Osteocyte (in vitro differentiated cells): ENCODE data around the gene TEAD2. TPM values are rescaled to one million over a fixed set of nuclear protein-coding genes. Genes with fewer than 3 reads are reported as not detected.
A peak's percentile ranks its signal among the peaks of the same experiment; 100 is the strongest.
"Not testable (repeated sequence)": the region's sequence is repeated elsewhere in the genome, so short reads cannot be mapped to it uniquely, and the experiment has no call there.

Experiments used
- DNase-seq: peaks from one replicate; pipeline ENCODE4 v3.0.0; 2021; ENCODE audit warnings: mixed read lengths; ENCODE audit not compliant: unreplicated experiment; ENCODE audit errors: extremely low spot score
- H3K27ac Mint-ChIP-seq: one replicate; pipeline ENCODE4 v1.8.0; 2021; ENCODE audit warnings: mild to moderate bottlenecking, mixed read lengths; ENCODE audit not compliant: unreplicated experiment
- H3K27me3 Mint-ChIP-seq: one replicate; pipeline ENCODE4 v1.8.0; 2021; ENCODE audit warnings: mixed read lengths; ENCODE audit not compliant: unreplicated experiment
- H3K36me3 Mint-ChIP-seq: one replicate; pipeline ENCODE4 v1.8.0; 2021; ENCODE audit warnings: mixed read lengths; ENCODE audit not compliant: unreplicated experiment
- H3K4me1 Mint-ChIP-seq: one replicate; pipeline ENCODE4 v1.8.0; 2021; ENCODE audit warnings: mixed read lengths; ENCODE audit not compliant: unreplicated experiment
- H3K4me3 Mint-ChIP-seq: one replicate; pipeline ENCODE4 v1.8.0; 2021; ENCODE audit warnings: mild to moderate bottlenecking, moderate library complexity, mixed read lengths; ENCODE audit not compliant: unreplicated experiment
- H3K9me3 Mint-ChIP-seq: one replicate; pipeline ENCODE4 v1.8.0; 2021; ENCODE audit warnings: mixed read lengths; ENCODE audit not compliant: unreplicated experiment
- total RNA-seq: library from RNA; stranded (reverse); gene quantifications from 2 replicates; pipeline ENCODE4 v1.2.1, GENCODE V29; 2021
- TF ChIP-seq, protein P1 (sequence below): fragments of 200-600 bp; sonication (generic); IDR thresholded peaks from 2 replicates; pipeline ENCODE4 v1.5.0; 2021; ENCODE audit warnings: antibody characterized with exemption, mild to moderate bottlenecking, moderate library complexity

Gene TEAD2
- total RNA-seq, 1 donor from 2014 or later: 98.0 TPM

DNA sequence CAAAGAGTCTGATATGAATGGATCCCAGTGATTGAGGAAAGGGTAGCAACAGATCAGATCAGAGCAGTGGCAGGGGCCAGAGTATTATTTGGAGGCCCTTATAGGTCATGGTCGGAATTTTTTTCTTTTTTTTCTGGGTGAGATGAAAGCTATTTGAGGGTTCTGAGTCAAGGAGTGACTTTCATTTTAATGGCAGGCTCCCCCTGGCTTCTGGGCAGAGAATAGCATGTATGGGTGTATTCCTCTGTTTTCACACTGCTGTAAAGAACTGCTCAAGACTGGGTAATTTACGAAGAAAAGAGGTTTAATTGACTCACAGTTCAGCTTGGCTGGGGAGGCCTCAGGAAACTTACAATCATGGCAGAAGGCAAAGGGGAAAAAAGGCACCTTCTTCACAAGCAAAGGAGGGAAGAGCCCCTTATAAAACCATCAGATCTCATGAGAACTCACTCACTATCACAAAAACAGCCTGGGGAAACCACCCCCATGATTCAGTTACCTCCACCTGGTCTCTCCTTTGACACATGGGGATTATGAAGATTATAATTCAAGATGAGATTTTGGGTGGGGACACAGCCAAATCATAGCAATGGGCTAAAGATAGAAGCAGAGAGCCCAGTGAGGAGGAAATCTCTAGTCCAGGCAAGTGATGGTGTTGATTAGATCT is 34.2 kb downstream of the TEAD2 start:
- Mint-ChIP-seq H3K4me3 (no peak overlapping the region), H3K9me3 (peaks cover 5% of the 10 kb centered on the region), H3K4me1 (no peaks in the 10 kb centered on the region), H3K36me3 (peaks cover 14% of the 10 kb centered on the region), H3K27ac (no peak overlapping the region), H3K27me3 (no peaks in the 10 kb centered on the region)
- peak; percentile 10 for DNase-seq
- TF ChIP-seq, protein P1, sequence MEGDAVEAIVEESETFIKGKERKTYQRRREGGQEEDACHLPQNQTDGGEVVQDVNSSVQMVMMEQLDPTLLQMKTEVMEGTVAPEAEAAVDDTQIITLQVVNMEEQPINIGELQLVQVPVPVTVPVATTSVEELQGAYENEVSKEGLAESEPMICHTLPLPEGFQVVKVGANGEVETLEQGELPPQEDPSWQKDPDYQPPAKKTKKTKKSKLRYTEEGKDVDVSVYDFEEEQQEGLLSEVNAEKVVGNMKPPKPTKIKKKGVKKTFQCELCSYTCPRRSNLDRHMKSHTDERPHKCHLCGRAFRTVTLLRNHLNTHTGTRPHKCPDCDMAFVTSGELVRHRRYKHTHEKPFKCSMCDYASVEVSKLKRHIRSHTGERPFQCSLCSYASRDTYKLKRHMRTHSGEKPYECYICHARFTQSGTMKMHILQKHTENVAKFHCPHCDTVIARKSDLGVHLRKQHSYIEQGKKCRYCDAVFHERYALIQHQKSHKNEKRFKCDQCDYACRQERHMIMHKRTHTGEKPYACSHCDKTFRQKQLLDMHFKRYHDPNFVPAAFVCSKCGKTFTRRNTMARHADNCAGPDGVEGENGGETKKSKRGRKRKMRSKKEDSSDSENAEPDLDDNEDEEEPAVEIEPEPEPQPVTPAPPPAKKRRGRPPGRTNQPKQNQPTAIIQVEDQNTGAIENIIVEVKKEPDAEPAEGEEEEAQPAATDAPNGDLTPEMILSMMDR: peak; percentile 58

GRCh38 chr19:49326165-49326704 is 36.0 kb downstream of the TEAD2 start:
- no peak overlapping the region for H3K4me3 Mint-ChIP-seq
- peaks cover 5% of the 10 kb centered on the region for H3K9me3 Mint-ChIP-seq
- no peaks in the 10 kb centered on the region for H3K27me3 Mint-ChIP-seq
- no peaks in the 10 kb centered on the region for H3K4me1 Mint-ChIP-seq
- TF ChIP-seq, protein P1: no peak
- DNase-seq: no peak
- no peak overlapping the region for H3K27ac Mint-ChIP-seq
- H3K36me3 Mint-ChIP-seq: peaks cover 21% of the 10 kb centered on the region

- not testable (repeated sequence) for H3K9me3 Mint-ChIP-seq, H3K27ac Mint-ChIP-seq, H3K4me1 Mint-ChIP-seq, H3K4me3 Mint-ChIP-seq, H3K27me3 Mint-ChIP-seq
- DNase-seq: peak; percentile 62
- H3K36me3 Mint-ChIP-seq: peaks cover 25% of the 10 kb centered on the region
Measured at GRCh38 chr19:49325756-49326155, 36.5 kb downstream of the TEAD2 start.

DNA sequence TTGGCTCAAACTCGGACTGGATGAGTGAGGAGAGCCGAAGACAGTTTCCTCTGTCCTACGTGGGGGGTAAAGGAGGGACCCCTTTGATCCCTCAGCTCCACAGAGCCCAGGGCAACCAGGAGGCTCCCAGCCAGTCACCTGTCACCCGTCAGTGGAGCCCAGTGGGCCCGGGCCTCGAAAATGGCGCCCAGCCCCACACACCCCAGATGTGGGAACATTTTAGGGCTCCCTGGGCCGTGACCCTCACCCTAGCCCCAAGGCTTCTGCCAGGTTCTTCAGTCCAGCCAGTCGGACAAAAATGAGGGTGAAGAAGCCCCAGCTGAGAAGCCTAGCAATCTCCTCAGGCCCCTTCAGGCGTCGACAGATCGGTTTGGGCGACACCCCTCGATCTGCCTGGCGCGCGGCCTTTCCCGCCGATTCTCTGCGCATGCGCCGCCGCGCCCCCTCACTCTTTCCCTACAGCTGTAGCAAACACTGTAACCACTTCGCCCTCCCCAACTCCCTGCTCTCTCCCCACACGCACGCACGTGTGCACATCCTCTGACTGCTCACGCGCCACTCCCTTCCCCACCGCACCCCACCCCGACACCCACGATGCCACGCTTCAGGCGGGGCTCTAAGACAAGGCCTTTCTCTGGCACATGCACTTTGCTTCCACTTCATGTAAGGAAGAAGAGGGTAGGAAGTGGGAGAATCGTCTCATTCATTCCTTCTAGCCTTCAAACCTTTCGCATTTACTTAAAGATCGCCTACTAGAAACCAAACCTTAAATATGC is 37.2 kb downstream of the TEAD2 start, which contains the start of gene SLC6A16:
Gene SLC6A16 (minus strand): TSS at position 391 of the 776 bp plus-strand sequence. CDS start 13,844 bp downstream, outside the sequence.
- no peak within 1 kb of the TSS for H3K4me3 Mint-ChIP-seq
- no peaks in the 10 kb centered on the region for H3K27me3 Mint-ChIP-seq
- TF ChIP-seq, protein P1: no peak
- H3K36me3 Mint-ChIP-seq: peaks cover 28% of the 10 kb centered on the region
- peak; percentile 78 for DNase-seq
- no peak within 1 kb of the TSS for H3K27ac Mint-ChIP-seq
- no peaks in the 10 kb centered on the region for H3K4me1 Mint-ChIP-seq
- H3K9me3 Mint-ChIP-seq: peaks cover 12% of the 10 kb centered on the region

DNA sequence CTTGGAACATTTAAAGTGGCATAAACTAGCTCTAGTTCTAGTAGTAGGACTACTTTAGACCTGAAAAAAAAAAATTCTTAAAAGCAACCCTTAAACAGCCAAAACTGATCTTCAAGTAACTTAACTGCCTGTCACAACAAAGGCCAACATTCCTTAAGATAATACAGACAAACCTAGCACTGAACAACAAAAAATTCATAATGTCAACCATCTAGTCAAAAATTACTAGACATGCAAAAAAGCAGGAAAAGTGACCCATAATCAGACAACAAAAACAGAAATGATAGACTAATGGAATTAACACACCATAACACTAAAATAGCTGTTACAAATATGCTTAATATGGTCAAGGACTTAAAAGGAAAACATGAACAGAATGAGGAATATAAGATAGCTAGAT is 43.9 kb downstream of the TEAD2 start:
- TF ChIP-seq, protein P1: no peak
- Mint-ChIP-seq H3K27me3 (no peaks in the 10 kb centered on the region), H3K9me3 (peaks cover 21% of the 10 kb centered on the region), H3K4me1 (peaks cover 9% of the 10 kb centered on the region), H3K4me3 (no peak overlapping the region), H3K27ac (no peak overlapping the region), H3K36me3 (peaks cover 50% of the 10 kb centered on the region)
- no peak for DNase-seq
